Amygdala (tissue), 56 donors: Measurements from ENCODE around the gene SLC2A1.
"Not testable (repeated sequence)": the region's sequence is repeated elsewhere in the genome, so short reads cannot be mapped to it uniquely, and the experiment has no call there.

Experiments used
- DNase-seq, 56 donors: peaks; one replicate each; lab custom pipeline; 2025; lab: John Stamatoyannopoulos, UW

Gene SLC2A1

DNA sequence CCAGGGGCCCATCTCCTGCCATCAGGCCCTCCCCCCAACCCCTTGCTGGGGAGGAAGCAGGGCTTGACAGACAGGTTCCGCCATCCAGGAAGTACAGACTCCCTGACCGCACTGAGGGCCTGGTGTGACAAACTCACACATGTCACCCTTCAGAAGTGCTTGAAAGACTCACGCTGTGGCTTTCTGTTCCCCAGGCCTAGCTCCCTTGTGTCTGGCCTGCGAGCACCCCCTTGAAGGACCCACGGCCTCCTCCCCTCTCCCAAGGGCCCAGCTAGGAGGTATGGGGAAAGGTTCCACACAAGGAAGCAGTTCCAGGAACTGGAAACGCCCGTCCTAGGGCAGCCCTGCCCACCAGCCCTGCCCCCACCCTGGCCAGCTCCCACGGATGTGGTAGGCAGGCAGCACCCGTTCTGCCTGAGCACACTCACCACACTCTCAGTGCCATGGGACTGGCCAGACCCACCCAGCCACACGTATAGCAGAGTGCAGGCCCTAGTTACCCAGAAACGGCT, 26.7 kb downstream of the SLC2A1 start:
- peak in 8 of 56 donors; percentile 15 to 39 (median 26) for DNase-seq

DNA sequence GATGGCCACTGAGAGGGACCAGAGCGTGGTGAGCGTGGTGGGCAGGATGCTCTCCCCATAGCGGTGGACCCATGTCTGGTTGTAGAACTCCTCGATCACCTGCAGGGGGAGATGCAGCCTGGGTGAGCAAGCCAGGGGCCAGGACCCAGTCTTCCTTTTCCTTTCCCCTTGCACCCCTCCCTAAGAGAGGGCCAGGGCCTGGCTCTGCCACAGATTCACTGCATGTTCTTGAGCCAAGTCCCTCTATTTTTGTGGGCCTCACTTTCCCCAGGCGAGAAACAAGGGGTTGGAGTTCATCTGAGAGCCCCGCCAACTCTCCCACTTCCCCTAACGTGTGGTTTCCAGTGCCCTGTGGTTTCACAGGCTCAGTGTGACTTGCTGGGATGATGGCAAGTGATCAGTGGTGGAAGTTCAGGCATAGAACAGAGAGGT, 27.5 kb downstream of the SLC2A1 start:
- DNase-seq, result peak in 11 of 56 donors; percentile 18 to 45 (median 30)

DNA sequence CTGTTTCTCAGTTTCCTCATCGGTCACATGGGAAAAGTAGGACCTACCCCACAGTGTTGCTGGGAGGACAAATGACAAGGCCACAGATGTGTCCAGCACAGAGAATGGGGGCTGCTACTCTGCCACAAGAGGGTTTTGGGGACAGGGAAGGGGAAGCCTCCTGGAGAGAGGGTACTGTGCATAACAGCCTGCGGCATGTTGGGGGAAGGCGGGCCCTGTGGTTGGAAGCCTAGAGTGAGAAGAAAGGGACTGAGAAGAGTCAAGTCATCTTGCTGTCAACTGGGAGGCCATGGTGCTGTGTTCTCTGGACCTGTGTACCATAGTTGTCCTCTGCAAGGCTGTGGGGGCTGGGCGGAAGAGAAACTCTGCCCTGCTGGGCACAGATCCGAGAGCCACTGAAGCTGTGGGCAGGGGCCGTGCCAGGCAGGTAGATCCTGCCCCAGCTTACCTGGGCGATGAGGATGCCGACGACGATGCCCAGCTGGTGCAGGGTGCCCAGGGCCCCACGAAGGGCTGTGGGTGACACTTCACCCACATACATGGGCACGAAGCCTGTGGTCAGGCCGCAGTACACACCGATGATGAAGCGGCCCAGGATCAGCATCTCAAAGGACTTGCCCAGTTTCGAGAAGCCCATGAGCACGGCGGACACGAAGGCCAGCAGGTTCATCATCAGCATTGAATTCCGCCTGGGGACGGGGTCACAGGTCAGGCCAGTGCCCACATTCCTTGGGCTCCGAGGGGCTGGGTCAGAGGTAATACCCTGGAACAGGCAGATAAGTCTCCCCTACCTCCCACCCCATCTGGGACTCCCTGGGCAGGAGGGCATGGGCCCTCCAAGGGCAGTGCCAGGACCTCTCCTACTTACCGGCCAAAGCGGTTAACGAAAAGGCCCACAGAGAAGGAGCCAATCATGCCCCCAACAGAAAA, 28.2 kb downstream of the SLC2A1 start:
- no peak for DNase-seq

DNA sequence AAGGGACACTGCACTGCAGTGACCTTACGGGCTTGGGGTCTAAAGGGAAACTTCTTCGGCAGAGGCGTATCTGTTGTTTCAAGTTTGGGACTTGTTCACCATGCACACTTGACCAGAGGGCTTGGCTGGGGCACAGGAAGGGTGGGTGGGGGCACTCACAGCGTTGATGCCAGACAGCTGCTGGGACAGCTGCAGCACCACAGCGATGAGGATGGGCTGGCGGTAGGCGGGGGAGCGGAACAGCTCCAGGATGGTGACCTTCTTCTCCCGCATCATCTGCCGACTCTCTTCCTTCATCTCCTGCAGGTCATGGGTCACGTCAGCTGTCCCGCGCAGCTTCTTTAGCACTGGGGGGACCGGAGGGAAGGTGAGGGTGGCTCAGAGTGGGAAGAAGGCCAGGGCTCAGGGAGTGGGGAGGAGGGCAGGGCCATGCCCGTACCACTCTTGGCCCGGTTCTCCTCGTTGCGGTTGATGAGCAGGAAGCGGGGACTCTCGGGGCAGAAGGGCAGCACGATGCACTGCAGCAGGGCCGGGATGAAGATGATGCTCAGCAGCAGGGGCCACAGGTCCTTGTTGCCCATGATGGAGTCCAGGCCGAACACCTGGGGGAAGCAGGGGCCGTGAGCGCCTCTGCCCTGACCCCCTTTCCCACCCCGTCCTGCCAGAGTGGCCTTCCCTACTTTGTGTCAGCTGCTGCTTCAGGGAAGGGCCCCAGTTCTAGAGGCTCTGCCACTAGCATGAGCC, 29.1 kb downstream of the SLC2A1 start:
- no peak for DNase-seq

DNA sequence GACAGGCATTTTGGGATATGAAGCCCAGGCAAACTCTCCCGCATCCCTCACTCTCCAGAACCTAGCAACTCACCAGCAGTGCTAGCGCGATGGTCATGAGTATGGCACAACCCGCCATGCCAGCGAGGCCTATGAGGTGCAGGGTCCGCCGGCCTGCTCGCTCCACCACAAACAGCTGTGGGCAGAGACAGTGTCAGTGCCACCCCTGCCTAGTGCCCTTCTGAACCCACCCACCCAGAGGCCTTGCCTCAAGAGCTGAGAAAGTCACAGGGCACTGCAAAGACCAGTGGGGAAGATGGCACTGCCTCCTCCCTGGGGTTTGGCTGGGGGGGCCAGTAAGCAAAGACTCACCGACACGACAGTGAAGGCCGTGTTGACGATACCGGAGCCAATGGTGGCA, 29.8 kb downstream of the SLC2A1 start:
- no peak for DNase-seq

DNA sequence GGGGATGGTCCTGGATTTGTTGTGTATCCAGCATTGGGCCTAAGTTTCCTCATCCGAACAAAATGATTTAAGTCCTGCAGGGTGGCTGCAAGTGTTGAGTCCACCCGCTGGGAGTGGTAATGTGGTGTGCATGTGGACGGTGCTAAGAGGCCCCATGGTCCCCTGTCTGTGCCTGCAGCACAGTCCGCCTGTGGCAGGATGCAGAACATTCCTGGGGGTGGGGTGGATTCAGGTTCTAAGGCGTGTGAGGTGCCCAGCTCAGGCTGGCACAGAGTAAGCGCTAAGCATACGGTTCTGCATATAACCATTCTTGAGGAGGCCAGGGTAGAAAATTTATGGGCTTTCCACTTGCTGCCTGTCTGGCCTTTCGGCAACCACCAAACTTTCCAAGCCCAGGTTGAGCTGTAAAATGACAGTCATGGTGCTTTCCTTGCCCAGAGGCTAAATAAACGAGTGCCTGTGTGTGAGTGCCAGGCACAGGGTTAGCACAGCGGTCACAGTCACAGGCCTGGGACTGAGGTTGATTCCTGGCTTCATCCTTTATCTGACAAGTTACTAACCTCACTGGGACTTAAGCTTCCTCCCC, 30.7 kb downstream of the SLC2A1 start:
- DNase-seq, result no peak

DNA sequence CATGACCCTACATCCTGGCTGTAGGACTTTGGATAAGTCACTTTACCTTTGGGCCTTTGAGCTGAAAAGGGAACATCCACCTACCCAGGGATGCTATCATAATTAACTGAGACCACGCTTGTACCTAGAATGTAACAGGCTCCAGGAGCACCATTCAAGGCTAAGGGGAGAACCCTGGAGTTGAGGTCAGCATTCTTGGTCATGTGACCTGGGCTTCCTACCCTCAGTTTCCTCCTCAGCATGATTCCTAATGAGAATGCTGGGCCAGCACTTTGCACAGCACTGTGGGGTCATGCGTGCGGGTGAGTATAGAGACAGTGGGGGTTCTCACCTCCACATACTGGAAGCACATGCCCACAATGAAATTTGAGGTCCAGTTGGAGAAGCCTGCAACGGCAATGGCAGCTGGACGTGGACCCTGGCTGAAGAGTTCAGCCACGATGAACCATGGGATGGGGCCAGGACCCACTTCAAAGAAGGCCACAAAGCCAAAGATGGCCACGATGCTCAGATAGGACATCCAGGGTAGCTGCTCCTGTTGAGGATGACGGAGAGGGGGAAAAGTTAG, 31.3 kb downstream of the SLC2A1 start:
- DNase-seq, result no peak

DNA sequence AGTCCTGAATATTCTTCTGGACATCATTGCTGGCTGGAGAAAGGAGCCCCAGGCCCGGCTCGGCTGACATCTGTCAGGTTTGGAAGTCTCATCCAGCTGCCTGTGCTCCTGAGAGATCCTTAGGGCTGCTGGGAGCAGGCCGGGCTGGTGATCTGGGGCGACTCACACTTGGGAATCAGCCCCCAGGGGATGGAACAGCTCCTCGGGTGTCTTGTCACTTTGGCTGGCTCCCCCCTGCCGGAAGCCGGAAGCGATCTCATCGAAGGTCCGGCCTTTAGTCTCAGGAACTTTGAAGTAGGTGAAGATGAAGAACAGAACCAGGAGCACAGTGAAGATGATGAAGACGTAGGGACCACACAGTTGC, 31.8 kb downstream of the SLC2A1 start:
- DNase-seq, result no peak

DNA sequence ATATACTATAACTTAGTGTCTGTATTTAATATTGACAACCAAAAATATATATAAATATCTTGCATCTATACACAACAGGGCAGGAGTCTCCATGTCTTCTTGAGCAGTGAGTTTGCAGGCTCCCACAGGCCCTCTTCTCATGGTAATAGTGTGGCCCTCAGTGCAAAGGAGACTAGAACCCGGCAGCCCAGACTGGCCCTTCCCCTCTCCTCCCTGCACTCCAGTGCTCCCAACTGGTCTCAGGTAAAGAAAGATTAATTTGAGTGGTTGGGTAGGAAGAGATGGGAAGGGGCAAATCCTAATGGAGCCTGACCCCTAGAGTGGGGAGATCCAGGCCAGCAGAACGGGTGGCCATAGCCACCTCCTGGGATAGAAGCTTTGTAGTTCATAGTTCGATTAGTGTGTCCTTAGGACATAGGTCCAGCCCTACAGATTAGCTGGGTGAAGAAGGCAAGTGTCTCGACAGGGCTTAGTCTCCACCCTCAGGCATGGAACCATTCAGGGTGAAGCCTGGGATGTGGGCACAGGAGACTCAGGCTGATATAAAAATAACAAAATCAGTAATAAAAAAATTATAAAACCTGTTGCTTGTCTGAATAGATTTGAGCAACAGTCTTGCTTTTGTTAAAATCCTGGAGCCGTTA, 32.3 kb downstream of the SLC2A1 start:
- DNase-seq, result no peak

DNA sequence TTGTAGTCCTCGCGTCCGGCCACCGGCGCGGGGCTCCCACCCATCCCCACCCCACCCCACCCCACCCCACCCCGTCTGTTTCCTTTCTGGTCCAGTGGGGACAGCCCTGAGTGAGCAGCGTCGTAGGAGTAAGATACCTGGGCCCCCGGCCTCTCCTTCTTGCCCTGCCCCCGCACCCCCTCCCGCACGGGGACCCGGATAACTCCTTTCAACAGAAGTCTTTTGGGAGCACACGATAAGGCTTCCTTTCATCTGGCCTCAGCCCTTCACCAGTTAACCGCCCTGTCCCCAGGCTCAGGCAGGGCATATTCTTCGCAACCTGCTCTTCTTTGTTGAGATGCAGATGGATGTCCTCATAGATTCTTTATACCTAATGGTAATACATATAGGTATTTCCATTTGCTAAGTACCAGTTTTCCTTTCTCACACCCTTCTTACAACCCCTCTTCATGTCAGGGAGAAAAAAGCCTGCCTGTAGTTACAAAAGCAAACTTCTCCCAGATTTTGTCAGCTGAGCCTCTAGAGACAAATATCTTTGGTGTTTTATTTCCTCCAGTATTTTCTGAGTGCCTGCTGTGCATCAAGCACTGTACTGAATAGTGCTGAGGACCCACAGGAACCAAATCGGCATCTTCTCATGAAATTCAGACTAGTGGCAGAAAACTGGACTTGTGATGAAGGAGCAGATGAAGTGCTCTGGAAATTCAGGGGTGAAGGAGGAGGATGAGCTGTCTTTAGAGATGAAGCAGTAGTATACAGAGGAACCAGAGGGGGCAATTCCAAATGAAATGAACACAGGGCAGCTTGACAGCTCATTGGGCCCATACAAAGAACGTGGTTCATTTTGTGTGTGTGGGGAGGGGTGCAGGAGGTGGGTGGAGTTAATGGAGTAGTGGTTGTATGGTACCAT, 33.6 kb downstream of the SLC2A1 start:
- peak in 8 of 56 donors; percentile 45 to 68 (median 60) for DNase-seq

DNA sequence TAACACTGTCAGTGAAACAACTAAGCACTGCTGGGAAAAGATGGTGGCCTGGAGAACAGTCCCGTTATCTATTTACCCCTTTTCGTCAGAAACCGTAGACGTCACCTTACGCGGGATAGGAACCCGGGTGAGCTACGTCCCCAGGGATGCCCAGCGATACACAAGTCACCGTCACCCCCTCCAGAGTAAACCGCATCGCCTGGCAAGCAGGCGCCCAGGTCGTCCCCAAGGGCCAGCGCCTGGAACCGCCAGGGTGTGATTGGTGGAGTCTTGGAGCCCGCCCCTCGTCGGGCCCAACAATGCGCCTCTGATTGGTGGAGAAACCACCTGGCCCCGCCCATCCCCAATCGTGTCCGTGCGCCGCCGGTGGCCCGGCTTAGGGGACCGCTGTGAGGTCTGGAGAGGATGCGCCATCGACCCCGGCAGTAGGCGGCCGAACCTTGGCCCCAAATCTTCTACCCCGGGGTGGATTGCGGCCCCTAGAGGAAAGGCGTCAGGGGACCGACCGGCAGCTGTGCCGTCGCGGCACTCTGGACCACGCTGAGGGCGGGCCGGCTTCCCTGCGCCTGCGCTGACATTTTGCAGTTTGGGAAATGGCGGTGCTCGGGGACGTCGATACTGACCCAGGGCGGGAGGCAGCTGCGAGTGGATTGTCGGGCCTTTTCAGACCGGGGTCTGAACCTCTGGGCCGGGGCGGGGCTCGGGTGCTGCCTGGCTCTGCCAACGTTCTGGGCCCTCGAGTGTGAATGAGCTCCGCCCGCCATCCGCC, 34.4 kb downstream of the SLC2A1 start:
- peak; percentile 75 to 97 (median 93) for DNase-seq

DNA sequence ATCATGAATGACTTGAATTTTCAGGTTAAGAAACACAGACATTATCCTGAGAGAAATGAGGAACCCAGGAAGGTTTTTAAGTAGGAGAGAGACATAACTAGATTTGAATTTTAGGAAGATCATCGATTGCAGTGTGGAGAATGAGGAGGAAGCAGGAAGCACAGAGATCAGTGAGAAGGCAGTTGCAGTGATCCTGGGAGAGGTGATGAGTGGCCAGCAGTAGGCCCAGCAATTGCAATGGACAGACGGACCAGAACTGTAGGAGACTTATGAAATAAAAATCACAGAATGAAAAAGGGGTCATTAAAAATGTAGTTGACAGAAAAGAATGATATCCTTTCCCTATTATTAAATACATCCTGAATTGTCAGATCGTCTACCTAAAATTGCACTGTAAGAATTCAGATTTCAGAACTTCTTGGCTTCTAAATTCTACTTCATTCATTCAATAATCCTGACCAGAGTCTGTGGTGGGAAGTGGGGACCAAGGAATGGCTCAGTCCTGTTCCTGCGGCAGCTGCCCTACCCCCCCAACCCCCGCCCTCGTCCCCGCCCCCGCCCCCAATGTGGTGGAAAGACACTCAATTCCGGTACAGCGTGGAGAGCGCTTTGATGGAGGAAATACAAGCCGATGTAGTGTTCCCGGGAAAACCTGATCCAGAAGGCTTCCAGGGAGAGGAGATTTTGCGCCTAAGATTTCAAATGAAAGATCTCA, 35.1 kb downstream of the SLC2A1 start:
- DNase-seq, result peak in 7 of 56 donors; percentile 42 to 81 (median 59)

DNA sequence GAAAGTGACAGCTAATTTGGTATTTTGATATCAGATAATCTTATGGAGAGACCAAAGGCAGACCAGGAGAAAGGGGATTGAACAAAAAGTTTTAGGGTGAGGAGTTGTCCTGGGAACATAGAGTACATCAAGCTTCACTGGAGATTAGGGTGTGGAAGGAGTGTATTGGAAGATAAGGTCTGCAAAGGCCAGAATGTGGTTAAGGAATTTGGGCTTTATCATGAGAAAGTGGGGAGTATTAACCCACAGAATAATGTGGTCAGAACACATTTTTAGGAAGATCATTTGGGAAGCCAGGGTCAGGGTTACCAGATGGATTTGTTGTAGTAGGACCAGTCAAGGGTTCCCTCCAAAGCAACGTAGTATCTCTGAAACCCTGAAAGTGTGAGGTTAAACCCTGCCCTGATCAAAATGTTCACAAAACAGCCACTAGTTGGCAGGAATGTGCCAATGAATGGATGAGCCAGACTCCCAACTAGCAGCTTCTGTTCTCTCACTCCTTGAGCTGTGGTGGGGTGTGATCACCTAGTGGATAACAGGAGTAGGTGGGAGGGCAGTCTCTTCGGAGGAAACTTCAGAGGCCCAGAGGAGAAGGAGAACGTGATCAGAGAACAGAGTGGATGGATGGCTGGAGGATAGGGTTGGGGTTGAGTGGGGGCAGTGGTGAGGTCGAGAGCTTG, 35.8 kb downstream of the SLC2A1 start:
- peak in 24 of 56 donors; percentile 14 to 67 (median 34) for DNase-seq

DNA sequence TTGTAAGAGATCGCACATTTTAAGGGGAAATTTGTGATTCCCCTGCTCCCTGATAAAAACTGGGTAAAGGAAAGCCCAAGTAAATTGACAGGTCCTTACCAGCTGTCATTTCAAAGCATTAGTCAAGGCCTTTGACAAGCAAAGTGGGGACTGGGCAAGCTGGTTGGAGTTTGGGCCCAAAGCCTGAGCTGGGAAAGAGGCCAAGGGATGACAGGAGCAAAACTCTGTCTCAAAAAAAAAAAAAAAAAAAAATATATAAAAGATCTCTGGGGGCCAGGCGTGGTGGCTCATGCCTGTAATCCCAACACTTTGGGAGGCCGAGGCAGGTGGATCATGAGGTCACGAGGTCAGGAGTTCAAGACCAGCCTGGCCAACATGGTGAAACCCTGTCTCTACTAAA, 36.9 kb downstream of the SLC2A1 start:
- no peak for DNase-seq

DNA sequence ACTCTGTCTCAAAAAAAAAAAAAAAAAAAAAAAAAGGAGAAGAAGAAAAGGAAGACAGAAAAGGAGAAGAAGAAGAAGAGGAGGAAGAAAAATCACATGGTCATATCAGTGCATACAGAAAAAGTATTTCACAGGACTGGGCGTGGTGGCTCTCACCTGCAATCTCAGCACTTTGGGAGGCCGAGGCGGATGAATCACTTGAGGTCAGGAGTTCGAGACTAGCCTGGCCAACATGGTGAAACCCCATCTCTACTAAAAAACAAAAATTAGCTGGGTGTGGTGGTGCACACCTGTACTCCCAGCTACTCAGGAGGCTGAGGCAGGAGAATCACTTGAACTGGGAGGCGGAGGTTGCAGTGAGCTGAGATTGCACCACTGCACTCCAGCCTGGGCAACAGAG, 39.0 kb downstream of the SLC2A1 start:
- DNase-seq, result not testable (repeated sequence)

DNA sequence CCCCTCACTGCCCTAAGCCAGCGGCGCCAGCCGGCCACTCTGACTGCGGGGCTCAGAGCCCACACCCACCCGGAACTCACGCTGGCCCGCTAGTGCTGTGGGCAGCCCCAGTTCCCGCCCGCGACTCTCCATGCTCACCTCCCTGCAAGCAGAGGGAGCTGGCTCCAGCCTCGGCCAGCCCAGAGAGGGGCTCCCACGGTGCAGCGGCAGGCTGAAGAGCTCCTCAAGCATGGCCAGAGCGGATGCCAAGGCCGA, 41.5 kb downstream of the SLC2A1 start:
- no peak for DNase-seq

DNA sequence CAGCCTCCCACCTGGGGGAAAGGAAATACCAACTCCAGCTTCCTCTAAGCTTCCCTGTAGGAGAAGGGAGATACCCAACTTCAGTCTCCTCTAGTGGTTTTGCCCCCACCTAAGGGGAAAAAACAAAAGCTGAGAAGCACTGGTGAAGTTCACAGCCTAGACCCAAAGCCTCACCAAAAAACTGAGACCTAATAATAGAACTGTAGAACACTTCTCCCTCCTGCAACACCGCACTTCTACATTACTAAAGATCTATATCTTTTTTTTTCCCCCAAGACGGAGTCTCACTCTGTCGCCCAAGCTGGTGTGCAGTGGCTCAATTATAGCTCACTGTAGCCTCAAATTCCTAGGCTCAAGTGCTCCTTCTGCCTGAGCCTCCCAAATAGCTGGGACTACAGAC, 43.2 kb downstream of the SLC2A1 start:
- DNase-seq, result no peak
